Measurements from ENCODE around the gene CD46. TPM values are rescaled to one million over a fixed set of nuclear protein-coding genes. Genes with fewer than 3 reads are reported as not detected.
A peak's percentile ranks its signal among the peaks of the same experiment; 100 is the strongest.

CD46 gene
- total RNA-seq, 1 experiment from 2014 or later, result 116 TPM

DNA sequence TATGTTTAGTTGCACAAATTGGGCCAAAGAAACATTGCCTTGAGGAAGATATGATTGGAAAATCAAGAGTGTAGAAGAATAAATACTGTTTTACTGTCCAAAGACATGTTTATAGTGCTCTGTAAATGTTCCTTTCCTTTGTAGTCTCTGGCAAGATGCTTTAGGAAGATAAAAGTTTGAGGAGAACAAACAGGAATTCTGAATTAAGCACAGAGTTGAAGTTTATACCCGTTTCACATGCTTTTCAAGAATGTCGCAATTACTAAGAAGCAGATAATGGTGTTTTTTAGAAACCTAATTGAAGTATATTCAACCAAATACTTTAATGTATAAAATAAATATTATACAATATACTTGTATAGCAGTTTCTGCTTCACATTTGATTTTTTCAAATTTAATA is 43.0 kb downstream of the CD46 start:
- TF ChIP-seq EZH2 (IDR thresholded peaks at IDR 0.05; ENCODE audit: low read length, unreplicated experiment) (no peak), EZH2phosphoT487 (IDR thresholded peaks at IDR 0.05; ENCODE audit: borderline replicate concordance, low read length) (no peak)
- TF ChIP-seq, protein P1, sequence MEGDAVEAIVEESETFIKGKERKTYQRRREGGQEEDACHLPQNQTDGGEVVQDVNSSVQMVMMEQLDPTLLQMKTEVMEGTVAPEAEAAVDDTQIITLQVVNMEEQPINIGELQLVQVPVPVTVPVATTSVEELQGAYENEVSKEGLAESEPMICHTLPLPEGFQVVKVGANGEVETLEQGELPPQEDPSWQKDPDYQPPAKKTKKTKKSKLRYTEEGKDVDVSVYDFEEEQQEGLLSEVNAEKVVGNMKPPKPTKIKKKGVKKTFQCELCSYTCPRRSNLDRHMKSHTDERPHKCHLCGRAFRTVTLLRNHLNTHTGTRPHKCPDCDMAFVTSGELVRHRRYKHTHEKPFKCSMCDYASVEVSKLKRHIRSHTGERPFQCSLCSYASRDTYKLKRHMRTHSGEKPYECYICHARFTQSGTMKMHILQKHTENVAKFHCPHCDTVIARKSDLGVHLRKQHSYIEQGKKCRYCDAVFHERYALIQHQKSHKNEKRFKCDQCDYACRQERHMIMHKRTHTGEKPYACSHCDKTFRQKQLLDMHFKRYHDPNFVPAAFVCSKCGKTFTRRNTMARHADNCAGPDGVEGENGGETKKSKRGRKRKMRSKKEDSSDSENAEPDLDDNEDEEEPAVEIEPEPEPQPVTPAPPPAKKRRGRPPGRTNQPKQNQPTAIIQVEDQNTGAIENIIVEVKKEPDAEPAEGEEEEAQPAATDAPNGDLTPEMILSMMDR (conservative IDR thresholded peaks at IDR 0.05; ENCODE audit: low read depth, low read length), result no peak
- Histone ChIP-seq H3K27me3 (ENCODE audit: low read length) (no peaks in the 10 kb centered on the region), H3K9me3 (ENCODE audit: low read length) (no peaks in the 10 kb centered on the region), H3K27ac (ENCODE audit: low read length) (no peak overlapping the region), H3K9ac (ENCODE audit: low read length) (no peak overlapping the region), H3K4me3 (ENCODE audit: low read length) (no peak overlapping the region), H3F3A (ENCODE audit: low read length, unreplicated experiment) (peaks cover 6% of the 10 kb centered on the region), H3K36me3 (ENCODE audit: low read depth, low read length) (peaks cover 44% of the 10 kb centered on the region), H3K9me2 (replicated peaks; ENCODE audit: low read length) (no peaks in the 10 kb centered on the region), H3K4me1 (ENCODE audit: insufficient read depth, low read length) (peaks cover 11% of the 10 kb centered on the region), H3K4me2 (ENCODE audit: low read length) (no peak overlapping the region), H2AFZ (ENCODE audit: low read length) (no peak overlapping the region), H3K79me2 (ENCODE audit: low read length) (no peaks in the 10 kb centered on the region), H4K20me1 (ENCODE audit: low read length) (no peaks in the 10 kb centered on the region)
- CTCF ChIA-PET, result no interaction called here
- BruUV-seq (replicated peaks), result no TSS peak
- DNase-seq, result no peak
- intact Hi-C loops (cut with micrococcal nuclease), result no loop called here
- no peak for ATAC-seq
- POLR2A ChIA-PET (ENCODE audit: unreplicated experiment), result no interaction called here

- H3K79me2 ChIP-seq (ENCODE audit: low read length), result no peaks in the 10 kb centered on the region
- intact Hi-C loops (cut with micrococcal nuclease), result loop anchor here (1.0 to 2.0 kb wide), 4 partner anchors 47 to 143 kb away; no protein-coding TSS in a partner anchor
- no peak overlapping the region for H3K4me3 ChIP-seq (ENCODE audit: low read length)
- no peaks in the 10 kb centered on the region for H3K9me3 ChIP-seq (ENCODE audit: low read length)
- H3K9ac ChIP-seq (ENCODE audit: low read length), result no peak overlapping the region
- H3K27ac ChIP-seq (ENCODE audit: low read length), result no peak overlapping the region
- CTCF ChIA-PET, result interaction anchor here (0.5 to 1.8 kb wide), 12 partner anchors 21 to 731 kb away, joined by 3 to 13 read pairs (median 6); no protein-coding TSS in a partner anchor
- DNase-seq, result peak; percentile 96
- peaks cover 5% of the 10 kb centered on the region; the same call in 1 of the 2 replicates for H3K4me1 ChIP-seq (ENCODE audit: insufficient read depth, low read length)
- H4K20me1 ChIP-seq (ENCODE audit: low read length), result no peaks in the 10 kb centered on the region
- no peak overlapping the region for H3K4me2 ChIP-seq (ENCODE audit: low read length)
- TF ChIP-seq, protein P1 (conservative IDR thresholded peaks at IDR 0.05; ENCODE audit: low read depth, low read length), result peak; percentile 86
- TF ChIP-seq EZH2phosphoT487 (IDR thresholded peaks at IDR 0.05; ENCODE audit: borderline replicate concordance, low read length), result no peak
- TF ChIP-seq EZH2 (IDR thresholded peaks at IDR 0.05; ENCODE audit: low read length, unreplicated experiment), result no peak
- no peak overlapping the region for H2AFZ ChIP-seq (ENCODE audit: low read length)
- H3K36me3 ChIP-seq (ENCODE audit: low read depth, low read length), result peaks cover 30% of the 10 kb centered on the region; the same call in 1 of the 2 replicates
- POLR2A ChIA-PET (ENCODE audit: unreplicated experiment), result no interaction called here
- H3F3A ChIP-seq (ENCODE audit: low read length, unreplicated experiment), result peaks cover 6% of the 10 kb centered on the region
- H3K27me3 ChIP-seq (ENCODE audit: low read length), result no peaks in the 10 kb centered on the region
- BruUV-seq (replicated peaks), result no TSS peak
- H3K9me2 ChIP-seq (replicated peaks; ENCODE audit: low read length), result no peaks in the 10 kb centered on the region
- peak; percentile 91 for ATAC-seq
These were observed 45.5 kb downstream of the CD46 start for GRCh38 chr1:207797229-207797973.

GRCh38 chr1:207798847-207799246 is 47.0 kb downstream of the CD46 start:
- Histone ChIP-seq H3K9me2 (replicated peaks; ENCODE audit: low read length) (no peaks in the 10 kb centered on the region), H3K9ac (ENCODE audit: low read length) (no peak overlapping the region), H3K4me1 (ENCODE audit: insufficient read depth, low read length) (peaks cover 5% of the 10 kb centered on the region; the same call in 1 of the 2 replicates), H3K4me2 (ENCODE audit: low read length) (no peak overlapping the region), H2AFZ (ENCODE audit: low read length) (no peak overlapping the region), H3F3A (ENCODE audit: low read length, unreplicated experiment) (peaks cover 6% of the 10 kb centered on the region), H3K79me2 (ENCODE audit: low read length) (no peaks in the 10 kb centered on the region), H3K27ac (ENCODE audit: low read length) (no peak overlapping the region), H3K27me3 (ENCODE audit: low read length) (no peaks in the 10 kb centered on the region), H3K9me3 (ENCODE audit: low read length) (no peaks in the 10 kb centered on the region), H3K36me3 (ENCODE audit: low read depth, low read length) (peaks cover 24% of the 10 kb centered on the region; the same call in 1 of the 2 replicates), H3K4me3 (ENCODE audit: low read length) (no peak overlapping the region), H4K20me1 (ENCODE audit: low read length) (no peaks in the 10 kb centered on the region)
- DNase-seq (no peak), ATAC-seq (no peak)
- no TSS peak for BruUV-seq (replicated peaks)
- ChIA-PET POLR2A (ENCODE audit: unreplicated experiment) (interaction anchor here (0.5 kb wide), 1 partner anchor 70 kb away, joined by 4 read pairs; no protein-coding TSS in a partner anchor), CTCF (interaction anchor here (0.5 kb wide), 1 partner anchor 328 kb away, joined by 3 read pairs; no protein-coding TSS in a partner anchor)
- TF ChIP-seq EZH2phosphoT487 (IDR thresholded peaks at IDR 0.05; ENCODE audit: borderline replicate concordance, low read length), result no peak
- intact Hi-C loops (cut with micrococcal nuclease), result no loop called here

All from PC-3 (cell line).